Measurements from ENCODE around the gene POLA1.
"Not testable (repeated sequence)": the region's sequence is repeated elsewhere in the genome, so short reads cannot be mapped to it uniquely, and the experiment has no call there.

POLA1 gene, protein sequence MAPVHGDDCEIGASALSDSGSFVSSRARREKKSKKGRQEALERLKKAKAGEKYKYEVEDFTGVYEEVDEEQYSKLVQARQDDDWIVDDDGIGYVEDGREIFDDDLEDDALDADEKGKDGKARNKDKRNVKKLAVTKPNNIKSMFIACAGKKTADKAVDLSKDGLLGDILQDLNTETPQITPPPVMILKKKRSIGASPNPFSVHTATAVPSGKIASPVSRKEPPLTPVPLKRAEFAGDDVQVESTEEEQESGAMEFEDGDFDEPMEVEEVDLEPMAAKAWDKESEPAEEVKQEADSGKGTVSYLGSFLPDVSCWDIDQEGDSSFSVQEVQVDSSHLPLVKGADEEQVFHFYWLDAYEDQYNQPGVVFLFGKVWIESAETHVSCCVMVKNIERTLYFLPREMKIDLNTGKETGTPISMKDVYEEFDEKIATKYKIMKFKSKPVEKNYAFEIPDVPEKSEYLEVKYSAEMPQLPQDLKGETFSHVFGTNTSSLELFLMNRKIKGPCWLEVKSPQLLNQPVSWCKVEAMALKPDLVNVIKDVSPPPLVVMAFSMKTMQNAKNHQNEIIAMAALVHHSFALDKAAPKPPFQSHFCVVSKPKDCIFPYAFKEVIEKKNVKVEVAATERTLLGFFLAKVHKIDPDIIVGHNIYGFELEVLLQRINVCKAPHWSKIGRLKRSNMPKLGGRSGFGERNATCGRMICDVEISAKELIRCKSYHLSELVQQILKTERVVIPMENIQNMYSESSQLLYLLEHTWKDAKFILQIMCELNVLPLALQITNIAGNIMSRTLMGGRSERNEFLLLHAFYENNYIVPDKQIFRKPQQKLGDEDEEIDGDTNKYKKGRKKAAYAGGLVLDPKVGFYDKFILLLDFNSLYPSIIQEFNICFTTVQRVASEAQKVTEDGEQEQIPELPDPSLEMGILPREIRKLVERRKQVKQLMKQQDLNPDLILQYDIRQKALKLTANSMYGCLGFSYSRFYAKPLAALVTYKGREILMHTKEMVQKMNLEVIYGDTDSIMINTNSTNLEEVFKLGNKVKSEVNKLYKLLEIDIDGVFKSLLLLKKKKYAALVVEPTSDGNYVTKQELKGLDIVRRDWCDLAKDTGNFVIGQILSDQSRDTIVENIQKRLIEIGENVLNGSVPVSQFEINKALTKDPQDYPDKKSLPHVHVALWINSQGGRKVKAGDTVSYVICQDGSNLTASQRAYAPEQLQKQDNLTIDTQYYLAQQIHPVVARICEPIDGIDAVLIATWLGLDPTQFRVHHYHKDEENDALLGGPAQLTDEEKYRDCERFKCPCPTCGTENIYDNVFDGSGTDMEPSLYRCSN (N-terminal part only)

DNA sequence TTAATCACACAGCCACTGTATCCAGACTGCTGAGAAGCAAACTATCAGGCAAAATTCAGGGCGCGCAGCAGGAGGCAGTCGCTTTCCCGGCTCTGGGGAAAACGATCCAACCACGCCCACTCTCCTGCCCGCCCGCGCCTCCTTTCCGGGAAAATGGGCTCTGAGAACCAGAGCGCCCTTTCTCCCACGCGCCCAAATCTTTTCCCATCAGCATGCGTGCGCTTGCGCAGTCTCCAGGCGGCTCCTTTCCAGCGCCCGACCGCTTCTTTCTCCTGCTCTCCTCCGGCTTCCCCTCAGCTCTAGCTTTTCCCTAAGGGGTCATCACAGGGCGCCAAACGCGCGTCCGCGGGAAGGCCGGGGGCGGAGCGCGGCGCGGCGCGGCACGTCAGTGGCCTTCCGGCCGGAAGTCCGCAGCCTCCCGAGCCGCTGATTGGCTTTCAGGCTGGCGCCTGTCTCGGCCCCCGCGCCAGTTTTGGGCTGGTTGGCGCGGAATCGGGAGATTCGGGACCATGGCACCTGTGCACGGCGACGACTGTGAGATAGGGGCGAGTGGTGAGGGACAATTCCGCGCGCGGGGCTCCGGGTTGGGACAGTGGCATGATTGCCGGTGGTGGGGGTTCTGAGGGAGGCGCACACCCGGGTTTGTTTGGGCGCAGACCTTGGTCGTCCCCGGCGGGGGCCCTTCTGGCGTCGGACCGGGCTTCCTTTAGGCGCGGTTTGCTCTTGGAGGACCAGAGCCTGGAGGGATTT lies at the start of gene POLA1:
TSS of gene POLA1 (plus strand) at position 466 of the 750 bp plus-strand sequence. CDS start at position 510, 44 bp downstream.
- peak; percentile 95 for DNase-seq

DNA sequence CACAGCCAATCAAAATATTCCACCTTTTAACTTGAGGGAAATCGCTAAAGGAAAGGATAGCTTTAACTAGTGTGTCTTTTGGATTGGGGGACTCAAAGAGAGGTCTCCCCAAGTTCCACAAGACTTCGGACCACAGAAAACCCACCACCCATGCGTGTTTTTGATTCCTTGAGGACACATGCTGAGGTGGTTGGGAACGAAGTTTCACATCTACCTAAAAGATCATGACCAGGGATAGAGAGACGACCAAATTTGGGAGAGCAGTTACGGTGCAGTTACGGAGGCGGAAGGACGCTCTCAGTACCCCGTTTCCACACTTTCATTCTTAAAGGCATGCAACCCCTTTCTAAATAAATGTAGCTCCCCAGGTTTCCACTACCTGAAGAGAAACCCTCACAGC lies 47.7 kb upstream of the POLA1 start:
- no peak for DNase-seq

- DNase-seq = peak; percentile 61
Observed at GRCh38 chrX:24646745-24647182, 47.0 kb upstream of the POLA1 start.

DNA sequence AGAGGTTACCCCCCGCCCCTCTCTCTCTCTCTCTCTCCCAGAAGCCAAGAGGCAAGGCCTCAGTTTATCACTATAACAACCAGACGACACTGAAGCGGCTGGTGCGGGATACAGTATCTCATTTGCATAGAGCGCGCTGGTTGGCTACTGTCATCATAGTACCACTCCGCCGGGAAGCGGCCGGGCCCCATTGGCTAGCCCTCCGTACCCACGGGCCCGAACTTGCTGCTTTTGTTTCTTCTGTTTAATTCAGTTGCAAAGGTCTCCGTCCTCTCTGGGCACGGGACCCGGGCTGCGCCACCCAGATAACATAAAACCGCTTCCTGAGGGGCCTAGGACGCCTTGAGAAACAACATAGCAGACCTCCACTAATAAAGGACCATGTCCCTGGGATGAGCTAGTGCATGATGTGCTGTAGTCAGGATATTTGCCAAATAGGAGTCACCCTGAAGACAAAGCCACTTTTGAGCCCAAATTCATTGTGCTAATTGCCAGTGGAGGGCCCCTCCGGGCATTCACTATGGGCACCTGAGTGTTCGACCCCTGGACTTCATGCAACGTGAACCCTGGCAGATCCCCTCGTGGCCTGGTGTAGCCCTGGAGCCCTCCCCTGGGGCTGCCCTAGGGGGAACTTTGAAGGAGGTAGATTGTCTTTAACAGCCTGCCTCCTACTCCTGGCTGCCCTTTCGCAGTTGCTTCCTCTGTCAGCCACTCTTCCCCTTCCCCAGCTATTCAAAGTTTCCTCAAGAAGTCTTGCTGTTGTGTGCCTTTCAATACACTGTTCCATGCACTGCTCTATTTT lies 46.3 kb upstream of the POLA1 start, which contains the start of gene PCYT1B:
TSS of gene PCYT1B (minus strand) at position 91 of the 802 bp plus-strand sequence. CDS start 242 bp downstream, outside the sequence.
- DNase-seq = peak; percentile 90

DNA sequence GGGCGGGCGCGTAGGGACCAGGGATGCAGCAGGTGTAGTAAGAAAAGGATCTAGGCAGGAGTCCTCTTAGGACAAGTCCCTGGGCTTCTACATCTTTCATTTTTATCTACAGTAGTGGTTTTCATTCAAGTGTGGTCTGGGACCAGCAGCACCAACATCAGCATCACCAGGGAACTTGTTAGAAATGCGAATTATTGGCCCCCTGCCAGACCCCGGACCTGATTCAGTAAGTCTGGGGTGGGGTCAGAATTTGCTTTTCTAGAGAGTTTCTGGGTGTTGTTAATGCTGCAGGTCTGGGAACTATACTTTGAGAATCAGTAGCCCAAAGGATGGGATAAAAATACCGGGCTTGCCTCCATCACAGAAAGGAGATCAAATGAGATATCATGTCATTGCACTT lies 45.2 kb upstream of the POLA1 start:
- DNase-seq = no peak

DNA sequence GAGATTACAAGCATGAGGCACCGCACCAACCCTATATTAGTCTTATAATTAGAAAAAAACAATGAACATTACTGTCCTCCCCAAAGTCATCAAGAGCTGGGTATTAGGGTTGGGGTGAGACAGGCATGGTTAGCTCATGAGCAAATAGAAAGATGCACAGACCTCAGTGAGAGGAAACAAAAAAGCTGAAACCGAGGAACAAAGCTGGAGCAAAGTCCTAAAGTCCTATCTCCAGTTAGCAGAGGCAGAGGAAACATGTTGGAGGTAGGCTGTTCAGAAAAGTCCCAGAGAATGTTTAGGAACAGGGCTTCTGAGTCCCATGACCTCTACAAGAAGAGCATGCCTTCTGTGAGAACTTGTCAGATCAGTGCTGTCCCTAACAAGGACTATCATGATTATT lies 41.9 kb upstream of the POLA1 start:
- no peak for DNase-seq

- DNase-seq = not testable (repeated sequence)
Observed at GRCh38 chrX:24655679-24656078, 38.0 kb upstream of the POLA1 start.

DNA sequence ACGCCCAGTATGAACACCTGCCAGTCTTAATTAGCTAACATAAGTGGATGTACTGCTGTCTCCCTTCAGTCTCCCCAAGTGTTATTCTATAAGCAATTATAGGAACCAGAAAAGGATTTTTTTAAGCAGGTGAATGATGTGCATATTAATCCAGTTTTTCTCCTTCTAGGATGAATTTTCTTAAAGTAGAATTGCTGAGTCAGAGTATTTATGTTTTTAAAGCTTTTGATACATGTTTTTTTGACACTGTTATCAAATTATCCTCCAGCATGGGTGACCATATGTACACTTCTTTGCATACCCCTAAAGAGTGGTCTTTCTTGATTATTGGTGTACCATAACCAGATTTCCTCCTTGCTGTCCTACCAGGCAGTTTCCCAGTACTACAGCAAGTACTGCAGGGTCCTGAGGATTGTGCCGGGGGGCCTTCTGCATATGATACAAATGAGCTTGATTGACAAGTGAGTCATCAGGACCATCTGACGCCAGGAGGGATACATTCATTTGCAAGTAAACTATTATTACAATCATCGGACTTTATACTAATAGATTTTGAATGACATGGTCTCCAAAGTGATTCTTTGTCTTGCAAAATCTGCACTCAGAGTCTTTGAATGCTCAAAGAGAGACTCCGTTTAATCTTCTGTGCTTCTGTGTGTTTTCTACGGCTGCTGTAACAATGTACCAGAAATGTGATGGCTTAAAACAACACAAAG lies 35.9 kb upstream of the POLA1 start:
- peak; percentile 72 for DNase-seq

GRCh38 chrX:24658421-24658820 lies 35.3 kb upstream of the POLA1 start:
- DNase-seq = no peak

GRCh38 chrX:24659106-24659505 lies 34.6 kb upstream of the POLA1 start:
- no peak for DNase-seq

DNA sequence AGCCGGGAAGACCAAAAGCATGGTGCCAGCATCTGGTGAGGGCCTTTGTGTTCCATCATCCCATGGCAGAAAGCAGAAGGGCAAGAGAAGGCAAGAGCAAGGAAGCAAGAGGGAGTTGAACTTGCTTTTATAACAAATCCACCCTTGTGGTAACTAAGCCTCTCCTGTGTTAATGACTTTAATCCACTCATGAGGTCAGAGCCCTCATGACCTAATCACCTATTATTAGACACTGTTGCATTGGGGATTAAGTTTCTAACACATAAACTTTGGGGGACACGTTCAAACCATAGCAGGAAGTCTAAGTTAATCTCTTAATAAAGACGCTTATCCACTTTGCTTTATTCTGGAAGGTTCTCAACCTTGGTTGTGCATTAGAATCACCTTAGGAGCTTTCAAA lies 34.1 kb upstream of the POLA1 start:
- no peak for DNase-seq

DNA sequence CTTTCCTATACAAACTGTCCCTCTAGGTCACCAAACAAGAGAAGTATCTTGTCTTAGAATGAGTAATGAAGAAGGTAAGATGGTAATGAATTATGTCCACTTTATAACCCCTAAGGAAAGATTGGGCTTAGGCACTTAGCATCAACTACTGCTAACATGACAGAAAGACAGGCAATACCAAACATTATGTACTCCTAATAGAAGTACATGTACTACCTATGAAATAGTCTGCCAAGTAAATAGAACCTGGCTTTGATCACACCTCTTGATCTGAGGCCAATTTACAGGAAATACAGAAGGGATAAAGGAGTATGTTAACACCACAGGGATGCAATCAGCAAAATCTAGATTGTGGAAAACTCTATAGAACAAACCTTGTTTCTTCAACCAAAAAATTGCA lies 32.4 kb upstream of the POLA1 start:
- DNase-seq = no peak

- no peak for DNase-seq
Observed at GRCh38 chrX:24662352-24662751, 31.4 kb upstream of the POLA1 start.

DNA sequence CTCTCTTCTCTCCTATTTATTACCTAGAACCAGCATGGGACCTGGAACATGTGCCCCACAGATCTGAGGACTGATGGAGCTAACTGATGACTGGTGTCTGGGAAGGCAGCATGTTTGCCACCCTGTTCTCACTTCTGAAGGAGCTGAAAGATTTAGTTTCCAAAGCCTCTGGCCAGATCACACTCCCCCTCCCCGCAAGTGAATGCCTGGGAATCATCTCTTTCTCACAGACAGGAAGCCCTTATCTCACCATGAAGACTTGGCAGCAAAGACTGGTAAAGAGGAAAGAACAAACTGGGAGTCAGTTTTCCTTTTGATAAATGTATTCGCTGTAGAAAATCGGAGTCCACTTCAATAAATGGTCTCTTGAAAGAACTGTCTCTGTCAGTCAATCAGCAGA lies 25.6 kb upstream of the POLA1 start:
- DNase-seq = no peak

- no peak for DNase-seq
Observed at GRCh38 chrX:24672701-24673190, 21.0 kb upstream of the POLA1 start.

DNA sequence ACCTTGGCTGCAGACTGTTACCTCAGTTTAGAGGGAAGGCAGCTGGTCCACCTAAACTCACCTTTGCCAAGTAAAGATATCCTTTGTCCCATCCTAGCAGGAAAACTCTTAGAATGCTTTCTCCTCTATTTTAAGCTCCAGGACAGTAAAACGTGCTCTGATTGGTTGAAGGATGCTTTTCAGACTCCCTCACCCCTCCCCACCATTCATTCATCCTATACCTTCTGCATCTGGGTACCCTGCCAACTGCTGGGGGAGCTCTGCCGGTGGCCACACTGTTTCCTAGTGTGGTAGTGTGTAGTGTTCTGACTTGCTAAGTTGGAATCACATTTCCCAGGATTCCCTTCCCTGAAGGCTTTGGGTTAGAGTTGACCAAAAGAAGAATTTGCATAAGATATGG lies 20.3 kb upstream of the POLA1 start:
- DNase-seq = no peak

DNA sequence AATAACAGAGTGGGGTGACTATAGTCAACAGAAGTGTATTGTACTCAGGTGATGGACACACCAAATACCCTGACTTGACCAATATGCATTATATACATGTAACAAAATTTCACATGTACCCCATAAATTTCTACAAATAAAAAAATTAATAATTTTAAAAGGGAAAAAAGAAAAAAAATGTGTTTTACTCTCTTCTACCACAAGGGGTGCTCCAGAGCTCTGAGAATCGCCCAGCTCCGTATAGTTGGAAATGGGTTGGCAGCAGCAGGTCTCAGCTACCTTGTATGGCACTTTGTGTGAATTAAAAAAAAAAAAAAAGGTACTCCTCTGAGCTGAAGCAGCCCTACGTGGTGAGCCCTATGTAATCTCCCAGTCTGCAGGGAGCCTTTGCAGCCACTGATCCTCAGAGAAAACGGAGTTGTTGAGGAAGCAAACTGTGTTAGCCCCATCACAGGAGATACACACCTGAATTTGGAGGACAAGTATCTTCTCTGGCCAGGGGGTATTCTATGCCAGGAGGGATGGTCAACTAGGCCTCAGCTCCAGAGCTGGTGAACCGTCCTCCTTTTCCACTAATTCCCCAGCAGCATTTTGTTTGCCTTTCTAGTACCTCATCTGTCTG lies 17.2 kb upstream of the POLA1 start:
- DNase-seq = no peak

- DNase-seq = no peak
Observed at GRCh38 chrX:24682739-24683432, 10.8 kb upstream of the POLA1 start.

GRCh38 chrX:24684048-24684447 lies 9.7 kb upstream of the POLA1 start:
- no peak for DNase-seq
